ENCODE data around the gene PHF20. TPM values are rescaled to one million over a fixed set of nuclear protein-coding genes. Genes with fewer than 3 reads are reported as not detected.

PHF20 gene
- total and polyA plus RNA-seq, 2 of the 13 experiments (the other 11 are each of a cell fraction or from before 2014, with no cell fraction given), result 22.8 to 34.1 TPM

GRCh38 chr20:35953387-35954199 is 181.8 kb downstream of the PHF20 start (continued):
- TF ChIP-seq ZBTB40 (IDR thresholded peaks at IDR 0.05) (no peak), ZBTB40 (CRISPR knock-in tag; IDR thresholded peaks at IDR 0.05) (no peak), THAP7 (CRISPR knock-in tag; IDR thresholded peaks at IDR 0.05) (no peak; the same call in 1 of the 2 replicates), ZFP1 (CRISPR knock-in tag; IDR thresholded peaks at IDR 0.05) (no peak), ZNF414 (CRISPR knock-in tag; IDR thresholded peaks at IDR 0.05) (no peak; the same call in 1 of the 2 replicates), ZNF501 (CRISPR knock-in tag; IDR thresholded peaks at IDR 0.05) (no peak), ZFX (CRISPR knock-in tag; IDR thresholded peaks at IDR 0.05; ENCODE audit: low read depth) (peak; percentile 97), PBX2 (CRISPR knock-in tag; IDR thresholded peaks at IDR 0.05) (peak; percentile 10; the same call in 1 of the 2 replicates), ZNF207 (IDR thresholded peaks at IDR 0.05; ENCODE audit: borderline replicate concordance) (no peak), SMARCE1 (IDR thresholded peaks at IDR 0.05; ENCODE audit: borderline replicate concordance) (no peak), ZBTB26 (CRISPR knock-in tag; IDR thresholded peaks at IDR 0.05; ENCODE audit: borderline replicate concordance) (no peak), SETDB1 (CRISPR knock-in tag; IDR thresholded peaks at IDR 0.05; ENCODE audit: borderline replicate concordance) (no peak), CREM (IDR thresholded peaks at IDR 0.05) (no peak), CREM (CRISPR knock-in tag; IDR thresholded peaks at IDR 0.05) (0 out of 2 replicates have a peak, but pooled peaks have one; percentile 10), MXD4 (CRISPR knock-in tag; IDR thresholded peaks at IDR 0.05) (no peak)
